Daoy (cell line): Measurements from ENCODE around the gene NUAK1. TPM values are rescaled to one million over a fixed set of nuclear protein-coding genes. Genes with fewer than 3 reads are reported as not detected.

Experiments used
- DNase-seq: peaks from one replicate; pipeline ENCODE4 v3.0.0-alpha.2; 2015; ENCODE audit warnings: low read depth
- total RNA-seq: library from RNA; depleted of rRNA; stranded (reverse); fragments of >200 nt; shearing (Covaris generic); gene quantifications from 2 replicates; pipeline ENCODE4 v1.2.3, GENCODE V29; 2014

NUAK1 gene
- total RNA-seq, 1 experiment from 2014 or later: 31.3 TPM

DNA sequence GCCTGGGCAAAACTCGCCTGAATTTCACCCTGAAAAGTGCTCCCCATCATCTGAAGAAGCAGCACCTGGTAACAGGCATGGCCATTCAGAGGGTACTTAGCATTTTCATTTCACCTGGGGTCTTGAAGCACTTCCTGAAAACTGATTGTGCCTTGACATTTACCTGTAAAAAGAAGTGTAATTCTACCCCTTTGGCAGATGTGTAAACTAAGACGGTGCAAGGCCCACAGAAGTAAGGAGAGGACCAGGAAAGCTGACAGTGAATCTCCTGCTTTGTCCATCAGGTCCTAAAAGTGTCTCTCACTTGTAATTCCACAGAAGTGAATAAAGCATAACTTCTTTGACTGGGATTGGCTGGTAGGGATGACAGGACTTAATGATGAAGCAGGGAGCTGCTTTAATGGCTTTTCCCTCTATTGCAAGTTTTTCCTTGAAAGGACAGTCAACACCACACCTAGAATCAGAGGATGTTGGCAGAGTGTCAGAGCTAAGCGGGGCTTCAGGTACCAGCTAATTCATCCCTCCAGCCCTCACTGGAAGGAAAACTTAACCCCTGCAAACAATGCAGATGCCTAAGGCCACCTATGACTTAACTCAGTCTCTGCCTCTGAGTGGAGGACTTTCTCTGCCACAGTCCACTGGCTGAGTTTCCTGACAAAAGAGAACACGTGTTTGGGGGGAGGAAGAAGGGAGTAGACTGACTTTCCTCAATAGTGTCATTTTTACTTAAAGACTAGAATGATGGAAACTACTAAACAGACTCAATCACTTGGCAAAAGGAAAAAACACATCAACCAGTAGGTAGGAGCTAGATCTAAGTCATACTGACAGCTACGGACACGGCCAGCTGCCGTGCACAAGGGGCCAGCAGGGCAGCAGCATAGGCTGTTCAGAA, 74.7 kb downstream of the NUAK1 start:
- no peak for DNase-seq

- DNase-seq: no peak
These were observed 76.1 kb downstream of the NUAK1 start for GRCh38 chr12:106062693-106063092.

GRCh38 chr12:106058256-106059182, 80.2 kb downstream of the NUAK1 start:
- no peak for DNase-seq

DNA sequence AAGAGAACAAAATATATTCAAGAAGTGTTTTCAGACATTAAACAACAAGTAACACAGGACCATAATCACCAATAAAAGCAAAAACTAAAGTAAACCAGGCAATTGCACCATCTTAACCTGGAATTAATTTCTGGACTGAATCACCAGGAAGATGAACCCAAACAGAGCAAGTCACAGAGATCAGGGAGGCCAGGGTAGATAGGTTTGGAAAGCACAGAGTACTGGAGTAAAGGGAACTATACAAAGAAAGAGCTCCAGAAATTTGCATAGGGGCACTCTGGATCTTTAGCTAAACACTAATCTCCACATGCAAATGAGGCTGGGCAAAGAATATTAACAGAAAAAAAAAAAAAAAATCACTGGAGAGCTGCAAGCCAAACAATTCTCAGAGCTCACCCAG, 84.7 kb downstream of the NUAK1 start:
- DNase-seq: no peak

- peak; percentile 28 for DNase-seq
These were observed 86.8 kb downstream of the NUAK1 start for GRCh38 chr12:106051853-106052531.

GRCh38 chr12:106049546-106049945, 89.2 kb downstream of the NUAK1 start:
- no peak for DNase-seq

DNA sequence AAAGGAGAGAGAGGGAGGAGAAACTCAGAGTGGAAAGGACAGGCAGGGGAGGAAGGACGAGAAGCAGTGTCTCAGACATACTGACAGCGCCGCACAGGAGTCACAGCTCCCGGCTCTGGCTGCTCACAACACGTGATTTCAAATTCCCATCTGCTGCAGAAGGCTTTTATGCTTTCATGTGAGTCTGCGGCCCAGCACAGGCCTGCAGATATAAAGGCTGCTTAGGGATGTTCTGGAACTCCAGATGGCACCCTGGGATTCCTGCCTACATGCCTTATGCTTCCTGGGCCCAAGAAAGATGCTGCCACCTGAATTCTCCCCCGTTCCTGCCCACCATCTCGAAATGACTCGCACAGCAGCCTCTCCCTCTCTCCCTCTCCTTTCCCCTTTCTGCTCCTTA, 89.6 kb downstream of the NUAK1 start:
- no peak for DNase-seq

- DNase-seq: no peak
These were observed 90.1 kb downstream of the NUAK1 start for GRCh38 chr12:106048676-106049075.

DNA sequence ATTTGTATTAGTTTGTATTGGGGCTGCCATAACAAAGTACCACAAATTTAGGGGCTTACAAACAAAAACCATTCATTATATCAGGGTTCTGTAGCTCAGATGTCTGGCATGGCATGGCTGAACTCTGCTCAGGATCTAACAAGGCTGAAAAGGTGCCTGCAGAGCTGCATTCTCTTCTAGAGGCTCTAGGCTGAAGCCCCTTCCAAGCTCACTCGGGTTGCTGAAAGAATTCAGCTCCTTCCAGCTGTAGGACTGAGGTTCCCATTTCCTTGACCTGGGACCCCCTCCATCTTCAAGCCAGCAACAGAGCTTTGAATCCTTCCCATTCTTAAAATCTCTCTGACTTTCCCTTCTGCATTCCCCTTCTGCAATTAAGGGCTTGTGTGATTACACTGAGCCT, 90.7 kb downstream of the NUAK1 start:
- no peak for DNase-seq

DNA sequence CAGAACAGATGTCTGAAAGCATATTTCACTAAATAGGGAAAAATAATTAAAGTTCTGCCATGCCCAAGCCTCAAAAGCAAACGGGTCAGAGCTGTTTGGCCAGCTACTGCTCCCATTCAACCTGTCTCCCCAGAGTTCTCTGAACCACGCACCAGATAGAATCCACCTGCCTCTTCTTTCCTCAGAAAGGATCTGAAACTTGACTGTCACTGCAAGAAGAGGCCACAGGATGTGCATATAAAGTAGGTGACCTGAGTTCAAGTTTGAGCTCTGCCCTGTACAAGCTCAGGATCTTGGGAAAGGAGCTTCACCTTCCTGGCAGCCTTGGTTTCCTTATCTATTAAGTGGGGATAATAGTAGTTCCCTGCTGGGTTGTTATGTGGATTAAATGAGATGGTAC, 91.8 kb downstream of the NUAK1 start:
- DNase-seq: no peak

GRCh38 chr12:106046301-106046846, 92.4 kb downstream of the NUAK1 start:
- DNase-seq: no peak

- peak; percentile 25 for DNase-seq
These were observed 93.5 kb downstream of the NUAK1 start for GRCh38 chr12:106045251-106045674.

DNA sequence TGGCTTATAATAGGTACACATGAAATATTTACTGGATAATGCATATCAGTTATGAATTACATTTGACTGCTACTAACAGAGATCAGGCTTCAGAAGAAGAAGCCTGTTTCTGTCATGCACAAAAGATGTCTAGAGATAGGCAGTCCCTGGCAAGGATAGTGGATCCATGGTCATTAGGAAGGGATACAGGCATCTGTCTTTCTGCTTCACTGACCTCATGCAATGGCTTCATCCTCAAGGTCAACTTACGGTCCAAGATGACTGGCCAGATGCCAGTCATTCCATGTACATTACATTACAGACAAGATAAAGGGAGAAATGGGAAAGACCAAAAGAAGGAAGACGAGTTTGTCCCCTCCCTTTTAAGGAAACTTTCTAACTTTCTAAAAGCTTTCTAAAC, 94.0 kb downstream of the NUAK1 start:
- no peak for DNase-seq

GRCh38 chr12:106042037-106042436, 96.7 kb downstream of the NUAK1 start:
- no peak for DNase-seq

GRCh38 chr12:106040521-106040920, 98.2 kb downstream of the NUAK1 start:
- no peak for DNase-seq

DNA sequence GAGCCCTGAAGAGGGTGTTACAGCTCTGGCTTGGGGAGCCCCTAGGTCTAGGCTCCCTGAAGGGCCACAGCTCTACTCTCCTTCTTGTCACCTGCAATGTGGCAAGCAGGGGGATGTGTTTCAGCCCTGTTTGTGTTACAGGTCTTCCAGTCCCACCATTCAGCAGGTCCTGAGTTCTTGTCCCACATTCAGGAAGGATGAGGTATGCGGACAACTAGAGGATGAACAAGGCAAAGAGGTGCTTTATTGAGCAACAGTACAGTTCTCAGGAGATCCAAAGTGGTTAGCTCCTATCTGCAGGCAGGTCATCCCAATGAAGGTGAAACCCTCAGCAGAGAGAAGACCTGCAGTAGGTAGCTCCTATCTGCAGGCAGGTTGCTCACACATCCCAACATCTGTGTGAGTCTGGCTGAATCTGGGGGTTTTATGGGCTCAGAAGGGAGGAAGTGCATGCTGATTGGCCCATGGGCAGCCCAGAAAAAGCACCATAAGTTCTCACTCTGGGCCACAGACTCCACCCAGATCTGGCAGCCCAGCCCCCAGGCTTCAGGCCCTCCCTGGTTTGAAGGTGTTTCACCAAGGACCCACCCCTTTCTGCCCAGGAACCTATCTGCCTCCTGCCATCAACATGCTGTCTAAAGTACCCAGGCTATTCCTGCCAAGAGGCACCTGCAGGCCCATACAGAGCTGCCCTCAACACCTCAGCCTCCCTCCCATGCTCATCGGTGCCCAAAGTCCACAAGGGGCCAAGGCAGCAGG, 98.9 kb downstream of the NUAK1 start:
- no peak for DNase-seq

DNA sequence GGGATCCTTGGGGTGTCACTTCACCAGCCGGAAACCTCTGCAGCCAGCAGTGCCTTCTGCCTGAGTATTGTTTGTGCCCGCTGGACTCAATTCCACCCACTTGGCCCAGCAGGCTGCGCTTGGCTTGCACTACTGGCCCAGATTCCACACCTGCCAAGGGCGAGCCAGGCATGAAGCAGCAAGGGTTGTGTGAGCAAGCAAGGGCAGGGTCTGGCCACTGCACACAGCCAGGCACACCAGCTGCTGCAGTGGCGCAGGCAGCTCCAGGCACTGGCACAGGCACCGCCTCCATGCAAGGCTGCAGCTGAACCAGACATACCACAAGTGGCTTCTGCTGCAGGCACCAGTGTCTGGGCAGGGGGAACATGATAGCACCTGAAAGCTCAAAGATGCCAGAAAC, 99.5 kb downstream of the NUAK1 start:
- DNase-seq: no peak

- no peak for DNase-seq
These were observed 101.0 kb downstream of the NUAK1 start for GRCh38 chr12:106037524-106038298.

DNA sequence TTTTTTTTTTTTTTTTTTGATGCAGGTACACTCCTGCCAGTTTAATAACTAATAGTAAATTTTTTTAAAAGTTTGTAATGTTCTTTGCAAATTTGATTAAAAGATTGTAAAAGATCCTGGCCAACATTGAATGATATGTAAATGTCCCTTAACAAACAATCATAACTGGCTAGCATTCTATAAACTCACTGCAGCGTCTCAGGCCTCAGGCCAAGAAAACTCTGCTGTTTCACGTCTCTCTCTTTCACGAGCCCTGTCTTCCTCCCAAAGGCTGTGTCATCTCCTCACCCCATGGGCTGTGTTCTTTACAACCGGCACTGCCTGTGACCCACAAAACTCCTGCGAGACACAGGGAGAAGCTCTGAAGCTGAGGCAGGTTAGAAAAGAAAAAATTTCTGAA, 103.3 kb downstream of the NUAK1 start:
- DNase-seq: no peak

DNA sequence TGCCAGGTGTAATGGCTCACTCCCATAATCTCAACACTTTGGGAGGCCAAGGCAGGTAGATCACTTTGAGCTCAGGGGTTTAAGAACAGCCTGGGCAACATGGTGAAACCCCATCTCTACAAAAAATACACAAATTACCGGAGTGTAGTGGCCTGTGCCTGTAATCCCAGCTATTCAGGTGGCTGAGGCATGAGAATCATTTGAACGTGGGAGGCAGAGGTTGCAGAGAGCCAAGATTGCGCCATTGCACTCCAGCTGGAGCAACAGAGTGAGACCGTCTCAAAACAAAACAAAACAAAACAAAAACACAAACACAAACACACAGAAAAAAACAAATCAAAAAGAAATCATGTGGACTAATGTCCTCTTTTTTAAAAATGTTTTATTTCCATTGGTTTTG, 104.4 kb downstream of the NUAK1 start:
- no peak for DNase-seq
